ENCODE data around the gene STARD13. TPM values are rescaled to one million over a fixed set of nuclear protein-coding genes. Genes with fewer than 3 reads are reported as not detected.

The STARD13 gene
- total RNA-seq, 2 donors from 2014 or later: 27.4 to 31.1 TPM

DNA sequence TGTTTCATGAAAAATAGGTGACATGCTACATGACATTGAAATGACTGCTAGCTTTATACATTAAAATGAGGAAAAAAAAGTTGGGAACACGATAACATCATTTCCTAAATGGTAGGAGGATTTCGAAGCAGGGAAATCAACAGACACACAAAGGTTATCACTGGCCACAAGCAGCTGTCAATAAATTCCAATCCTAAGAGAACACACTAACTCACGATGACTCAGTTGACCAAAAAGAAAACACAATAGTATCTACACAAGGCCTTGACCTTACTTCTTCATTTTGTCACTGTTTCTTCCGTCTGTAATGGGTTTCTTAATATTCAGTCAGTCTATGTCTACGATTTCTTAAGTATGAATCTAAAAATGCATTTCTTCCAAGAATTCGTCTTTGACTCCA is 36.5 kb downstream of the STARD13 start:
- Histone ChIP-seq H3K9me3 (no peaks in the 10 kb centered on the region), H3K27me3 (replicated peaks; ENCODE audit: insufficient read depth) (no peaks in the 10 kb centered on the region), H3K27ac (no peak overlapping the region), H3K36me3 (no peaks in the 10 kb centered on the region), H3K4me3 (no peak overlapping the region), H3K4me1 (replicated peaks) (no peaks in the 10 kb centered on the region)
- no peak for DNase-seq (ENCODE audit: low spot score)
- intact Hi-C loops (cut with DNase I): no loop called here
- TF ChIP-seq POLR2AphosphoS5 (IDR thresholded peaks at IDR 0.05): no peak
- TF ChIP-seq, protein P1, sequence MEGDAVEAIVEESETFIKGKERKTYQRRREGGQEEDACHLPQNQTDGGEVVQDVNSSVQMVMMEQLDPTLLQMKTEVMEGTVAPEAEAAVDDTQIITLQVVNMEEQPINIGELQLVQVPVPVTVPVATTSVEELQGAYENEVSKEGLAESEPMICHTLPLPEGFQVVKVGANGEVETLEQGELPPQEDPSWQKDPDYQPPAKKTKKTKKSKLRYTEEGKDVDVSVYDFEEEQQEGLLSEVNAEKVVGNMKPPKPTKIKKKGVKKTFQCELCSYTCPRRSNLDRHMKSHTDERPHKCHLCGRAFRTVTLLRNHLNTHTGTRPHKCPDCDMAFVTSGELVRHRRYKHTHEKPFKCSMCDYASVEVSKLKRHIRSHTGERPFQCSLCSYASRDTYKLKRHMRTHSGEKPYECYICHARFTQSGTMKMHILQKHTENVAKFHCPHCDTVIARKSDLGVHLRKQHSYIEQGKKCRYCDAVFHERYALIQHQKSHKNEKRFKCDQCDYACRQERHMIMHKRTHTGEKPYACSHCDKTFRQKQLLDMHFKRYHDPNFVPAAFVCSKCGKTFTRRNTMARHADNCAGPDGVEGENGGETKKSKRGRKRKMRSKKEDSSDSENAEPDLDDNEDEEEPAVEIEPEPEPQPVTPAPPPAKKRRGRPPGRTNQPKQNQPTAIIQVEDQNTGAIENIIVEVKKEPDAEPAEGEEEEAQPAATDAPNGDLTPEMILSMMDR (IDR thresholded peaks at IDR 0.05): no peak
- TF ChIP-seq POLR2A (IDR thresholded peaks at IDR 0.05): no peak
- WGBS: 91% methylated on average over 6 of the region's 6 CpGs

GRCh38 chr13:33245505-33246158 is 39.9 kb downstream of the STARD13 start:
- TF ChIP-seq, protein P1 (IDR thresholded peaks at IDR 0.05): no peak
- TF ChIP-seq POLR2AphosphoS5 (IDR thresholded peaks at IDR 0.05): no peak
- no peak for TF ChIP-seq POLR2A (IDR thresholded peaks at IDR 0.05)
- WGBS: 46% methylated on average over 1 of the region's 1 CpG
- DNase-seq (ENCODE audit: low spot score): no peak
- no peak overlapping the region for H3K4me3 ChIP-seq
- H3K27me3 ChIP-seq (replicated peaks; ENCODE audit: insufficient read depth): no peaks in the 10 kb centered on the region
- no peak overlapping the region for H3K27ac ChIP-seq
- intact Hi-C loops (cut with DNase I): no loop called here
- H3K4me1 ChIP-seq (replicated peaks): no peaks in the 10 kb centered on the region
- no peaks in the 10 kb centered on the region for H3K36me3 ChIP-seq
- H3K9me3 ChIP-seq: no peaks in the 10 kb centered on the region

GRCh38 chr13:33244907-33245287 is 40.7 kb downstream of the STARD13 start:
- 74% methylated on average over 4 of the region's 4 CpGs for WGBS
- H3K27ac ChIP-seq: no peak overlapping the region
- no peaks in the 10 kb centered on the region for H3K36me3 ChIP-seq
- intact Hi-C loops (cut with DNase I): no loop called here
- TF ChIP-seq, protein P1 (IDR thresholded peaks at IDR 0.05): no peak
- no peak for TF ChIP-seq POLR2A (IDR thresholded peaks at IDR 0.05)
- TF ChIP-seq POLR2AphosphoS5 (IDR thresholded peaks at IDR 0.05): no peak
- no peaks in the 10 kb centered on the region for H3K27me3 ChIP-seq (replicated peaks; ENCODE audit: insufficient read depth)
- no peaks in the 10 kb centered on the region for H3K4me1 ChIP-seq (replicated peaks)
- no peak overlapping the region for H3K4me3 ChIP-seq
- no peak for DNase-seq (ENCODE audit: low spot score)
- no peaks in the 10 kb centered on the region for H3K9me3 ChIP-seq

GRCh38 chr13:33244210-33244906 is 41.2 kb downstream of the STARD13 start:
- WGBS: 92% methylated on average over 3 of the region's 3 CpGs
- Histone ChIP-seq H3K27ac (no peak overlapping the region), H3K4me3 (no peak overlapping the region), H3K27me3 (replicated peaks; ENCODE audit: insufficient read depth) (no peaks in the 10 kb centered on the region), H3K9me3 (no peaks in the 10 kb centered on the region), H3K36me3 (no peaks in the 10 kb centered on the region), H3K4me1 (replicated peaks) (no peaks in the 10 kb centered on the region)
- TF ChIP-seq, protein P1 (IDR thresholded peaks at IDR 0.05): no peak
- no peak for TF ChIP-seq POLR2AphosphoS5 (IDR thresholded peaks at IDR 0.05)
- no peak for TF ChIP-seq POLR2A (IDR thresholded peaks at IDR 0.05)
- intact Hi-C loops (cut with DNase I): no loop called here
- no peak for DNase-seq (ENCODE audit: low spot score)
